Effector memory CD4-positive, alpha-beta T cell (primary cell): ENCODE data around the gene ORC3.

Experiments used
- DNase-seq, 3 donors: peaks; one replicate each; pipeline ENCODE4 v3.0.0-alpha.2; 2020
- H3K27ac ChIP-seq: 2 replicates; pipeline ENCODE4 v1.7.0; 2013; ENCODE audit warnings: mild to moderate bottlenecking, low read length, moderate library complexity; ENCODE audit not compliant: insufficient read depth, poor library complexity, severe bottlenecking
- H3K27me3 ChIP-seq: replicated peaks from 2 replicates; pipeline ENCODE4 v1.7.0; 2013; ENCODE audit warnings: mild to moderate bottlenecking, low read length; ENCODE audit not compliant: insufficient read depth, control insufficient read depth, poor library complexity, severe bottlenecking
- H3K36me3 ChIP-seq: 2 replicates; pipeline ENCODE4 v1.7.0; 2013; ENCODE audit warnings: mild to moderate bottlenecking, low read length, moderate library complexity; ENCODE audit not compliant: control insufficient read depth, insufficient read depth
- H3K4me1 ChIP-seq: 2 replicates; pipeline ENCODE4 v1.7.0; 2013; ENCODE audit warnings: low read length, mild to moderate bottlenecking; ENCODE audit not compliant: control insufficient read depth, insufficient read depth, poor library complexity, severe bottlenecking
- H3K4me3 ChIP-seq: 2 replicates; pipeline ENCODE4 v1.7.0; 2013; ENCODE audit warnings: low read length, low read depth, mild to moderate bottlenecking; ENCODE audit not compliant: insufficient read depth, poor library complexity, severe bottlenecking
- H3K9me3 ChIP-seq: 2 replicates; pipeline ENCODE4 v1.7.0; 2013; ENCODE audit warnings: mild to moderate bottlenecking, low read length, moderate library complexity; ENCODE audit not compliant: control insufficient read depth
- total RNA-seq, 3 donors: gene quantifications; one replicate each; lab custom pipeline; 2026; lab: John Stamatoyannopoulos, UW

The ORC3 gene
- 23.9 to 30.0 (median 29.9) reads per million in 3 donors for total RNA-seq

GRCh38 chr6:87589693-87590416, at the start of gene ORC3, which contains the start of gene RARS2:
Gene ORC3, plus strand, starts transcription at chr6:87590135. Its CDS starts 34 bp downstream, at chr6:87590169.
Gene RARS2, minus strand, starts transcription at chr6:87589987. Its CDS starts 30 bp downstream, at chr6:87589957.
- Histone ChIP-seq H3K27me3 (no peaks in the 10 kb centered on the region), H3K27ac (peak within 1 kb of the TSS; percentile 82), H3K4me3 (peak within 1 kb of the TSS; percentile 90), H3K36me3 (peaks cover 3% of the 10 kb centered on the region), H3K4me1 (peaks cover 15% of the 10 kb centered on the region), H3K9me3 (no peaks in the 10 kb centered on the region)
- DNase-seq, result peak; percentile 89 to 94 (median 90)

- no peak for DNase-seq
- Histone ChIP-seq H3K9me3 (no peaks in the 10 kb centered on the region), H3K4me3 (no peak overlapping the region), H3K27ac (no peak overlapping the region), H3K36me3 (peaks cover 39% of the 10 kb centered on the region), H3K27me3 (no peaks in the 10 kb centered on the region), H3K4me1 (no peaks in the 10 kb centered on the region)
Measured at GRCh38 chr6:87540539-87540938, 49.4 kb upstream of the ORC3 start.

GRCh38 chr6:87541041-87541440, 48.9 kb upstream of the ORC3 start:
- peaks cover 42% of the 10 kb centered on the region for H3K36me3 ChIP-seq
- H3K27ac ChIP-seq, result no peak overlapping the region
- H3K27me3 ChIP-seq, result no peaks in the 10 kb centered on the region
- no peaks in the 10 kb centered on the region for H3K9me3 ChIP-seq
- no peaks in the 10 kb centered on the region for H3K4me1 ChIP-seq
- DNase-seq, result no peak
- no peak overlapping the region for H3K4me3 ChIP-seq

GRCh38 chr6:87541744-87542143, 48.2 kb upstream of the ORC3 start:
- Histone ChIP-seq H3K27me3 (no peaks in the 10 kb centered on the region), H3K9me3 (no peaks in the 10 kb centered on the region), H3K27ac (no peak overlapping the region), H3K4me1 (no peaks in the 10 kb centered on the region), H3K36me3 (peaks cover 49% of the 10 kb centered on the region), H3K4me3 (no peak overlapping the region)
- DNase-seq, result no peak

GRCh38 chr6:87543696-87544473, 46.0 kb upstream of the ORC3 start:
- Histone ChIP-seq H3K27ac (no peak overlapping the region), H3K27me3 (no peaks in the 10 kb centered on the region), H3K9me3 (no peaks in the 10 kb centered on the region), H3K4me3 (no peak overlapping the region), H3K36me3 (peaks cover 56% of the 10 kb centered on the region), H3K4me1 (no peaks in the 10 kb centered on the region)
- no peak for DNase-seq

DNA sequence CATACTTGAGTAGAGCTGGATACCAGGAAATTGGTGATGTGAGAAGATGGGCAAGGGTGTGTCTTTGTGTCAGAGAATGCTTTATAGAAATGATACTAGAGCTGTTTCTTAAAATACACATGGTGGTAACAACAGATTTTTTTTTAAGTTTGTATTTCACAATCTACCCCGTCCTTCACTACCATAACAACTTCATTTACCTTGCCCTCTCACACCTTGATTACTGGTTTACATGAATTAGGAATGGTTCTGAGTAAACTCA, 45.5 kb upstream of the ORC3 start:
- Histone ChIP-seq H3K27ac (no peak overlapping the region), H3K36me3 (peaks cover 51% of the 10 kb centered on the region)

DNA sequence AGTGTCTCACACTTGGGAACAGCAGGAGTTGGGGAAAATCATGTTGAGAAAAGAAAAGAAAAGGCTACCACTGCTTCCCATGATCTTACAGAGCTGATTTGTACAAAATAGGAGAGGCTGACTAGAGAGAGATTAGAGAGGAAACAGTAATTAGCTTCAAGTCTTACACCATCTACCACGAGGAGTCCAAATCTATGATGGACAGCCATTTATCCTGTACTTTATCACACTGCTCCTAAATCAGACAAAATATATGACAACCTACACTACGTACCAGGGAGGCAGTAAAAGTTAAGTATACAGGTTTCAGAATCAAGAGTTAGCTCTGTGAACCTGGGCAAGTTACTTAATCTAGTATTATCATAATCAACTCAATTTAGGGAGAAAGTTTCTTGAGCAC, 38.1 kb upstream of the ORC3 start:
- Histone ChIP-seq H3K4me1 (no peaks in the 10 kb centered on the region), H3K9me3 (no peaks in the 10 kb centered on the region), H3K4me3 (no peak overlapping the region), H3K36me3 (peaks cover 36% of the 10 kb centered on the region), H3K27ac (no peak overlapping the region), H3K27me3 (no peaks in the 10 kb centered on the region)
- no peak for DNase-seq

More for the DNA sequence above, 45.5 kb upstream of the ORC3 start:
- no peak for DNase-seq
- Histone ChIP-seq H3K9me3 (no peaks in the 10 kb centered on the region), H3K4me3 (no peak overlapping the region), H3K4me1 (no peaks in the 10 kb centered on the region), H3K27me3 (no peaks in the 10 kb centered on the region)

GRCh38 chr6:87553159-87553765, 36.7 kb upstream of the ORC3 start:
- Histone ChIP-seq H3K4me1 (no peaks in the 10 kb centered on the region), H3K36me3 (peaks cover 34% of the 10 kb centered on the region), H3K9me3 (no peaks in the 10 kb centered on the region), H3K27ac (no peak overlapping the region), H3K27me3 (no peaks in the 10 kb centered on the region), H3K4me3 (no peak overlapping the region)
- DNase-seq, result no peak

DNA sequence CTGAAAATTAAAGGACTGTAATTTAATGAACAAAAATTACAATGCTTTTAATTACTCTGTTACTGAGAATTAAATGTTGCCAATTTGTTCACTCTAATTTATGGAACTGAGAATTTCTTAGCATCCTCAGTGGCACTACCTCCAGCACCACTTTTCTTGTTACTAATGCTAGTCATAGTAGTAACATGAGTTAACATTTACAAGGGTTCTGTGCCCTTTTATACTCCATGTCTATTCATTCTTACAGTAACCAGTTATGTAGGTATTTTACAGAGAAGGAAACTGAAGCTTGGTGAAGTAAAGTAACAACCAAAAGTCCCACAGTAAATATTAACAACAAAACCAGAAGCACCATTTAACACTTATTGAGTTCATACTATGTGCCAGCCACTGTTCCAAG, 34.4 kb upstream of the ORC3 start:
- Histone ChIP-seq H3K27me3 (no peaks in the 10 kb centered on the region), H3K9me3 (no peaks in the 10 kb centered on the region), H3K27ac (no peak overlapping the region), H3K4me3 (no peak overlapping the region), H3K36me3 (peaks cover 28% of the 10 kb centered on the region), H3K4me1 (no peaks in the 10 kb centered on the region)
- no peak for DNase-seq

DNA sequence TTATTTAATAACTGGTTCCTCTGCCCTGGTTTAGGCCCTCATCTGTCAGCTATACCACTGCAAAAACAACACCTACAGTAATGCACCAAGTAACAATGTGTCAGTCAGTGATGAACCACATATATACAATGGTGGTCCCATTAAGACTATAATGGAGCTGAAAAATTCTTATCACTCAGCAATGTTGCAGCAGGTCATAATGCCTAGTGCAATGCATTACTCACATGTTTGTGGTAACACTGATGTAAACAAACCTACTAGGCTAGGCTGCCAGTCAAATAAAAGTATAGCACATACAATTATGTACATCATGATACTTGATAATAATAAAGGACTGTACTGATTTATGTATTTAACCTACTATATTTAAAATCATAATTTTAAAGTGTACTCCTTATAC, 31.5 kb upstream of the ORC3 start:
- Histone ChIP-seq H3K27me3 (no peaks in the 10 kb centered on the region), H3K9me3 (no peaks in the 10 kb centered on the region), H3K4me3 (no peak overlapping the region), H3K27ac (no peak overlapping the region), H3K4me1 (no peaks in the 10 kb centered on the region), H3K36me3 (peaks cover 34% of the 10 kb centered on the region)
- DNase-seq, result no peak
